Neutrophil (primary cell): ENCODE data around the gene ATP5F1E.

ENCODE experiments used
- H3K27ac ChIP-seq: fragments of 200-600 bp; sonication (generic); 2 replicates; pipeline ENCODE4 v1.5.1; 2016; ENCODE audit warnings: mild to moderate bottlenecking, moderate library complexity
- H3K27me3 ChIP-seq: fragments of 200-600 bp; sonication (generic); 2 replicates; pipeline ENCODE4 v1.6.0; 2016; ENCODE audit warnings: mild to moderate bottlenecking
- H3K36me3 ChIP-seq: fragments of 200-600 bp; sonication (generic); 2 replicates; pipeline ENCODE4 v1.5.1; 2017
- H3K4me1 ChIP-seq, 2 experiments: fragments of 200-600 bp in 1 of 2; sonication (generic) in 1 of 2; 1 replicate in 1 of 2; 2 replicates in 1 of 2; pipeline versions ENCODE4 v1.5.1 to v1.6.1; 2013 to 2016; ENCODE audit warnings: low read depth in 1 of 2, low read length in 1 of 2, mild to moderate bottlenecking in 1 of 2, moderate library complexity in 1 of 2; ENCODE audit not compliant: control insufficient read depth in 1 of 2, insufficient read depth in 1 of 2
- H3K4me3 ChIP-seq, 2 experiments: fragments of 200-600 bp in 1 of 2; sonication (generic) in 1 of 2; 1 replicate in 1 of 2; 2 replicates in 1 of 2; pipeline ENCODE4 v1.5.1; 2013 to 2016; ENCODE audit warnings: low read depth in 1 of 2, low read length in 1 of 2, mild to moderate bottlenecking in 1 of 2, moderate library complexity in 1 of 2
- H3K9me3 ChIP-seq: fragments of 200-600 bp; sonication (generic); 2 replicates; pipeline ENCODE4 v1.5.1; 2016
- TF ChIP-seq, protein P1 (sequence below): fragments of 200-600 bp; sonication (generic); IDR thresholded peaks from 2 replicates; pipeline ENCODE4 v1.5.1; 2016; ENCODE audit warnings: antibody characterized with exemption

The ATP5F1E gene

GRCh38 chr20:59074456-59074855 lies 42.3 kb upstream of the ATP5F1E start:
- H3K4me1 ChIP-seq = no peaks in the 10 kb centered on the region
- H3K9me3 ChIP-seq = no peaks in the 10 kb centered on the region
- H3K27me3 ChIP-seq = peaks cover 80% of the 10 kb centered on the region
- no peak overlapping the region for H3K4me3 ChIP-seq
- TF ChIP-seq, protein P1, sequence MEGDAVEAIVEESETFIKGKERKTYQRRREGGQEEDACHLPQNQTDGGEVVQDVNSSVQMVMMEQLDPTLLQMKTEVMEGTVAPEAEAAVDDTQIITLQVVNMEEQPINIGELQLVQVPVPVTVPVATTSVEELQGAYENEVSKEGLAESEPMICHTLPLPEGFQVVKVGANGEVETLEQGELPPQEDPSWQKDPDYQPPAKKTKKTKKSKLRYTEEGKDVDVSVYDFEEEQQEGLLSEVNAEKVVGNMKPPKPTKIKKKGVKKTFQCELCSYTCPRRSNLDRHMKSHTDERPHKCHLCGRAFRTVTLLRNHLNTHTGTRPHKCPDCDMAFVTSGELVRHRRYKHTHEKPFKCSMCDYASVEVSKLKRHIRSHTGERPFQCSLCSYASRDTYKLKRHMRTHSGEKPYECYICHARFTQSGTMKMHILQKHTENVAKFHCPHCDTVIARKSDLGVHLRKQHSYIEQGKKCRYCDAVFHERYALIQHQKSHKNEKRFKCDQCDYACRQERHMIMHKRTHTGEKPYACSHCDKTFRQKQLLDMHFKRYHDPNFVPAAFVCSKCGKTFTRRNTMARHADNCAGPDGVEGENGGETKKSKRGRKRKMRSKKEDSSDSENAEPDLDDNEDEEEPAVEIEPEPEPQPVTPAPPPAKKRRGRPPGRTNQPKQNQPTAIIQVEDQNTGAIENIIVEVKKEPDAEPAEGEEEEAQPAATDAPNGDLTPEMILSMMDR = no peak
- H3K36me3 ChIP-seq = no peaks in the 10 kb centered on the region
- H3K27ac ChIP-seq = no peak overlapping the region

DNA sequence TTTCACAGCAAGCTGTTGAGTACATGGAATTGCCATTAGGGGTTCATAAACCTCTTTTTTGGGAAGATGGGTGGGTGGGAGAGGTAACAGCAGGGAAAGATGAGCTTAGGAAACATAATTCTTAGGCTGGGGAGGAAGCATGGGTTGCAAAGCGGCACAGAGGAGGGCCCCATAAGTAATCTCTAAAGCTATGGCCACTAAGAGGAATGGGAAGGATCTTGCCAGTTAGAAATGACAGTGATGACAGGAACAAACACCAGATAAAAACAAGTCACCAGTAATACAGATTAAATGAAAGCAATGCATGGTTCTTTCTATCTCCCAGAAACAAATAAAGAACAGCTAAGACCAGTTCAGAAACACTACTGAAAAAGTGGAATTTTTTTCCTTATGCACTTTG lies 41.4 kb upstream of the ATP5F1E start:
- Histone ChIP-seq H3K4me3 (no peak overlapping the region), H3K27ac (no peak overlapping the region), H3K36me3 (no peaks in the 10 kb centered on the region), H3K27me3 (peaks cover 80% of the 10 kb centered on the region), H3K9me3 (no peaks in the 10 kb centered on the region), H3K4me1 (no peaks in the 10 kb centered on the region)
- TF ChIP-seq, protein P1 = no peak

DNA sequence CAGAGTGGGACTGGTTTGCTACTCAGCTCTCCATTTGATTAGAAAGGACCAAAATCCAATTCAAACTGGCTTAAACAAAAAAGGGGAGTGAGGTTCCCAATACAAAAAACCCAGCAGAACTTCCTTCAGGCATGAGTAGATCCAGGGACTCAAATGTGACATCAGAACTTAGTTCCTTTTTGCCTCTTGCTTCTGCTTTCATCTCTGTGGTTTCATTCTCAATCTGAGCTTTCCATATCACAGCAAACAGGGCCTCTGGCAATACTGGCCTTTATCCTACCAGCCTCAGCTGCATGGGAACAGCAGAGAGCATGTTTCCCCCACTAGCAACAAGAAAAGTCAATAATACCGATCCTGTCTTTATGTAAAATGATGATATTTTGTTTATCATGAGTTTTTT lies 39.1 kb upstream of the ATP5F1E start:
- Histone ChIP-seq H3K36me3 (no peaks in the 10 kb centered on the region), H3K9me3 (no peaks in the 10 kb centered on the region), H3K27me3 (peaks cover 75% of the 10 kb centered on the region), H3K4me3 (no peak overlapping the region), H3K27ac (no peak overlapping the region), H3K4me1 (no peaks in the 10 kb centered on the region)
- TF ChIP-seq, protein P1 = no peak

GRCh38 chr20:59069026-59069425 lies 36.9 kb upstream of the ATP5F1E start:
- H3K9me3 ChIP-seq = no peaks in the 10 kb centered on the region
- H3K27me3 ChIP-seq = peaks cover 74% of the 10 kb centered on the region
- TF ChIP-seq, protein P1 = no peak
- H3K36me3 ChIP-seq = no peaks in the 10 kb centered on the region
- H3K27ac ChIP-seq = no peak overlapping the region
- H3K4me3 ChIP-seq = no peak overlapping the region
- H3K4me1 ChIP-seq = no peaks in the 10 kb centered on the region

GRCh38 chr20:59068534-59068933 lies 36.4 kb upstream of the ATP5F1E start:
- Histone ChIP-seq H3K27ac (no peak overlapping the region), H3K4me3 (no peak overlapping the region), H3K27me3 (peaks cover 74% of the 10 kb centered on the region), H3K36me3 (no peaks in the 10 kb centered on the region), H3K4me1 (no peaks in the 10 kb centered on the region), H3K9me3 (no peaks in the 10 kb centered on the region)
- TF ChIP-seq, protein P1 = no peak

GRCh38 chr20:59064214-59064722 lies 32.1 kb upstream of the ATP5F1E start:
- no peak overlapping the region for H3K4me3 ChIP-seq
- H3K9me3 ChIP-seq = no peaks in the 10 kb centered on the region
- H3K27me3 ChIP-seq = peaks cover 87% of the 10 kb centered on the region
- H3K4me1 ChIP-seq = no peaks in the 10 kb centered on the region
- TF ChIP-seq, protein P1 = no peak
- no peaks in the 10 kb centered on the region for H3K36me3 ChIP-seq
- H3K27ac ChIP-seq = no peak overlapping the region
